ENCODE results near the gene KCND3.

The KCND3 gene

DNA sequence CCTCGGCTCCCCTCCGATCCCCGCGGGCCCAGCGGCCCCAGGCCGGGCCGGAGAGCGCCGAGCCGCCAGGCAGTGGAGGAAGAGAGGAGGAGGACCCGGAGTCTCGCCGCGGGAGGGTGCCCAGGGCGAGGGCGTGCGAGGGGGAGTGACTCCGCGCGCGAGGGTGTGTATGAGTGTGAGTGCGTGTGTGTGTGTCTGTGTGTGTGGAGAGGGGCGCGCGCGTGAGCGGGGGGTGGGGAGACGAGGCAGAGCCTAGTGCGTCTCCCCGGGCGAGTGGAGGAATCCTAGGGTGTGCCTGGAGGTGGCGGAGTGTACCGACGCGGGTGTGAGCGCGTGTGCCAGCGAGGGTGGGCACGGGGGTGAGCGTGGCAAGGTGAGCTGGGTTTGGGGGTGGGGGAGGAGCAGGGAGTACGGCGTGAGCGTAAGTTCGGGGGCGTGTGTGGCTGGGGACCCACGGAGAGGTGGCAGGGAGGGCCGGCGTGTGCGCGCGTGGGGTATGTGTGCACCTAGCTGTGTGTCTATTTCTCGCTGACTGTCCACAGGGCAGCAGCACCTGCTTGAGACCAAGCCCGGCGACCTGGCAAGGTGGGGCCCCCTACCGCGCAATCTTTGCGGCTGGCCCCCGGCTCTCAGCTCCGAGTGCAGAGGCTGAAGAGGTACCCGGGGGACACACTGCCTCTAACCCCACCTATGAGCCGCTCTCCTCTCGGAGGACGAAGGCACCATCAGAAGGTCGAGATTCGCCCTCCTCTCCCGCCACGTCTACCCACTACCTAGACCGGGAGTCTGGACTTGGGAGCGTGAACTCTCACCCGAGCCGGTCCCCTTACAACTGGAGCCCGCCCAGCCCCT, 784 bp upstream of the KCND3 start:
- peak in 7 of 10 donors; percentile 27 to 88 (median 45) for DNase-seq

DNA sequence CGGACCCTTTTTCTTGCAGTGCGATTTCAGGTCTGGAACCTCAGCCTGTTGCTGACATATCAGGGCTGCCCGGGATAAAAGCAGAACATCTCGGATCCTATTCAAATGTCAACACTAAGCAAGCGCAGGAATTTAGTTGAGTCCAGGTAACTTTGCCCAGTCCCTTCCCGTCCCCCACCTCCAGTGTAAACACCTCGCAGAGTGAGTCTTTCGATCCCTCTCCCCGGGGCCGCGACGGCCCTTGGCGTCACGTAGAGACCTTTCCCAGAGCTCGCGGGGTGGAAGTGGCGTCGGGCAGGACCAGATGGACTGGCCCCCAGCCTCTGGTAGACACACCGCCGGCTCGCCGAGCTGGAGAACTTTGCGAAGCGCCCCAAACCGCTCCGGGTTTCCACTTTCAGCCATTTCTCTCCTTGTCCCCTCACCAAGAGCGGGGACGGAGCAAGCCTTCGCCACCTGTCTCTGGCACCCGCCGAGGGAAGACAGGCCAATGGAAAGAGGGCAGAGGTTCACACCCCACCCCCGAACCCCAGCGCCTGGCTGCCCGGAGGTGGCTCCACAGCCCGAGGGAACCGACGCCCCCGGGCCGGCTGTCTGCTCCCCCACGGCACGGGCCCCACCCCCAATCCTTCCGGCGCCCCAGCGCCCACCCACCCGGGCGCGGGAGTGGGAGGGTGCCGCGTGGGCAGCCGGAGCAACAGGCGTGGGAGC, 570 bp downstream of the KCND3 start:
- intact Hi-C loops (cut with DNase I), result no loop called here
- DNase-seq, result peak in 4 of 10 donors; percentile 23 to 89 (median 84)

More for the DNA sequence above, 784 bp upstream of the KCND3 start:
- intact Hi-C loops (cut with DNase I), result loop anchor here (5.0 kb wide), 1 partner anchor 282 kb away; no protein-coding TSS in a partner anchor

DNA sequence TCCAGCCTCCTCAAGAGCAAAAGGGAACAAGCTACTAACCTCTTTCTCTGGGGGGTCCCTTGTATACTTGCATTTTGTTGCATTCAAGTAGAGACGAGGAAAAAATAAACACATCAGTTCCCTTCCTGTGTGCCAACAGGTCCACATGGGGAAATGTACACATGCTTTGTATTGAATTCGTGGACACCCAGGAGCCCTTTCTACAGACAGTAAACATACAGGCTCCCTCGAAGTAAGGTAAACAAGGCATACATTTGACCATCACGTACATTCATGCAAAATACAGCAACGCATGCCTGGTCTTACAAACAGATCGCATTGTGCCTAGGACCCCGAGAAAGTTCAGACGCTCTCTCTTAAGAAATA, 1.1 kb downstream of the KCND3 start:
- no peak for DNase-seq
- intact Hi-C loops (cut with DNase I), result no loop called here

DNA sequence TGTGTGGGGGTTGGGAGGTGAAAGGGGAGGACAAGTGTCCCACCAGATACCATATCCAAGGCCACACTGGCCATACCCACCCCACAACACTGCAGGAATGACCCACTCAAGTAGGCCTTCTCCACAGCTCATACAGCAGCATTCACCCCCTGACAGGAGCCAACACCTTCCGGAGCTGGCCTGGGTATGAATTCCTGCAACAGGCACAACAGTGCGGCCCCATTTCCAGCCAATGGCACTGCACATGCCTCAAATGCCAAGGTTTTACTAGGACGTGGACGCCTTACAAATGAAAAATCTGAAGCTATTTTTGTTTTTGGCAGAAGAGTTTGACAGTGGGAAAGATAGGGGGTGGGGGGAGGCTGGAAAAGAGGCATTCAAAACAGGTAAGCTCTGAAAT, 2.0 kb downstream of the KCND3 start:
- DNase-seq, result peak in 4 of 10 donors; percentile 34 to 87 (median 78)

DNA sequence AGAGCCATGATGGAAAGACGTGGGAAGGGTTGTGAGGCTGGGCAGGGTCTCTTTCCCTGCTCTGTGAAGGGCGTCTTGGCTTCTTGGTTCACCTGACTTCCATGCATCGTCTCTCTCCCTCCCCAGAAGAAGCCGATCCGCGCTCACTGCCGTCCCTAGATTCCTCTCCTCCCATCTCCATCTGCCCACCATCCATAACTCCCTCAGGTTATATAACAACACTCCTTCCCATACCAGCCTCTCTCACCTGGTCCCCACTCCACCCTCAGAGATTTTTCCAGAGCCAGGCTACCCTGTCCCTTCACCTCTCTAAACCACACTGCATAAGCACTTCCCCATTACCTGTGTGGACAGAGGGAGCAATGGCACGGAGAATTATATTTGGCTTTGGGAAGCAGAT, 6.0 kb downstream of the KCND3 start:
- intact Hi-C loops (cut with DNase I), result no loop called here
- no peak for DNase-seq

More for the DNA sequence above, 2.0 kb downstream of the KCND3 start:
- intact Hi-C loops (cut with DNase I), result no loop called here

DNA sequence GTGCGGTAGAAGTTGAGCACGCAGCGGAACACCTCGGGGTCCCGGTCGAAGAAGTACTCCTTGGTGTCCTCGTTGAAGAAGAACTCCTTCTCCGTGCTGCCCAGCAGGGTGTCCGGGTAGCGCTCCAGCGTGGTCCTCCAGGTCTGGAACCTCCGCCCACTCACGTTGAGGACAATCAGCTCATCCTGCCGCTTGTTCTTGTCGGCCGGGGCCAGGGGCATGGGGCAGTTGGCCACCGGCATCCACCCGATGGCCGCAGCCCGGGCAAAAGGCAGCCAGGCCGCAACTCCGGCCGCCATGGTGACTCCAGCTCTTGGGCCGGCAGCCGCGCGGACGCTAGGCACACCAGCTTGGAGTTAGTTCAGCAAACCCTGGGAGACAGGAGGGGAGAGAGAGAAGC, 7.0 kb downstream of the KCND3 start:
- intact Hi-C loops (cut with DNase I), result no loop called here
- no peak for DNase-seq

DNA sequence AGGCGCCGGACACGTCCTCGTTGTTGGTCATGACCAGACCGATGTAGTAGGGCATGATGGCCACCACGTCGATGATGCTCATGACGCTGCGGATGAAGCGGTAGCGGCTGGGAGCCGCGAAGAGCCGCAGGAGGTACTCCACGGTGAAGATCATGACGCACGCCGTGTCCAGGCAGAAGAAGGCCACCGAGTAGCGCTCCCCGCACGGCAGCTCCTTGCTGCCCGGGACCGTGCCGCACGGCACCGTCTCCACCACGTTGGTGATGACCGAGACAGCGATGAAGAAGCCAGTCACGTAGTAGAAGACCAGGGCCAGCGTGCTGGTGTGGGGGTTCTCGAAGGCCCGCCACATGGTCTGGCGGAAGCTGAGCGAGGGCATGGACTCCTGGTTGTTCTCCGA, 7.6 kb downstream of the KCND3 start:
- intact Hi-C loops (cut with DNase I), result no loop called here
- DNase-seq, result no peak

DNA sequence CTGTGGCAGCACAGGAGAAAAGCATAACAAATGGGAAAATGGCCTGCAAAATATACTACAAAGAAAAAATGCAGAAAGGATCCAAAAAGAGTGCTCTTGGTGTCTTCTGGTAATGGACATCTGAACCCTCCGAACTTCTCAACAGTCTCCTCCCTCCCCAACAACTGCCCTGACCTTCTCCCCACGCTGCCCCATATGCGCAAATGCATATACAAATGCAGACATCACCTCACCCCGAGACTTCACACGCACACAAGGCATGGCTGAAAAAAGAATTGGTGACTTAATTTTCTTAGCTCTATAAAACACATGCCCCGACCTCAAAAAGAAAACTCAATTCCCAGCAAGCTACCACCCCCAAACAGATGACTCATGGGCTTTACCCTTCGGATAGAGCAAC, 8.4 kb downstream of the KCND3 start:
- no peak for DNase-seq
- intact Hi-C loops (cut with DNase I), result no loop called here

DNA sequence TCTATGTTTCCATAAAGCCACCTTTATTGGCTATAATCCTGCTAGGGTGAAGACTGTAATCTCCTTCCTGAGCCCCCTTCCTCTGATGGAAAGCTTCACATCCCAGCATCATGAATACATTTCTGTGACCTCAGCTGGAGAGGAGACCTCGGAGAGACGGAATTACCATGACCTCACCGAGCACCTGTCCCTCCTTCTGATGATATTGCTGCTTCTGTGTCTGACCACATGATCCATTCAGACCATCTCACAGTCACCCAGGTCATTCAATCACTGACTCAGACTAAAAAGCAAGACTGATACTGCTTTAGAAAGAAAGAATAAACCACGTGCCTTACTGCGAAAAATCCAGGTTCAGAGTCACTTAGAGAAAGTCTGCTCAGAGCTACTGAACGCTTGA, 8.8 kb downstream of the KCND3 start:
- intact Hi-C loops (cut with DNase I), result no loop called here
- DNase-seq, result no peak

DNA sequence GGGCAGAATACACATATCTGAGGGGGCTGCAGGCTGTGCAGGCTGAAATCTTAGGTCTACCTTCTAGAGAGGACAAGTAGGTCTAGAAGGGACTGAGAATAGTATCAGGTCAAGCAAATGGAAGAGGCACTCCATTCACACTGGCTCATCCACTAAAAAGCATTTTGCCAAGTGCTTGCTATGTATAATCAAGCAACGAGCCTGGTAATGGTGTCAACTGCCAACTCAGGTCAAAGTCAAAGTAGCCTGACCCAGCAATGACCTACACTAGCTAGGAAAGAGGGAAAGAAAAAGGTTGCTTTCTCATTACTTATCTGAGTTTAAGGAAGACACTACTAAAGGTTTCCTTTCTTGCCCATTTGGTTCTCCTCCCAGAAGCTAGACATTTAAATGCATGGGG, 10.8 kb downstream of the KCND3 start:
- intact Hi-C loops (cut with DNase I), result no loop called here
- DNase-seq, result no peak

DNA sequence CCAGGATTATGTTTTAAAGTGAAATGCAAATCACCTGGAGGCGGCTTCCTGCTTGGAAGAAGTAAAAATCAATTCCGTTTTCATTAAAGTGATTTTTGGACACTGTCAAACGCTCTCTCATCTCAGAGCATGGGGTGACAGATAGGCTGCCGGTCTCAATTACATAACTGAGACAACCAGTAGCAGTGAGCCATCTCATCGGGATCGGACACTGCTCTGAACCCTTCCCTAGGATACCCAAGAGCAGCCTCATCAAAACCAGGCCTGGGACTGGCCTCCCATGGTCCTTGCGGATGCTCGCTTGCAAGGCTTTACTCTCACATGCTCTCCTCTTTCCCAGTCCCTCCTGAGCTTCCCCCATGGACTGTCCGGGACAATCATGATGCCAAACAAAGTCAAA, 12.1 kb downstream of the KCND3 start:
- no peak for DNase-seq
- intact Hi-C loops (cut with DNase I), result no loop called here

DNA sequence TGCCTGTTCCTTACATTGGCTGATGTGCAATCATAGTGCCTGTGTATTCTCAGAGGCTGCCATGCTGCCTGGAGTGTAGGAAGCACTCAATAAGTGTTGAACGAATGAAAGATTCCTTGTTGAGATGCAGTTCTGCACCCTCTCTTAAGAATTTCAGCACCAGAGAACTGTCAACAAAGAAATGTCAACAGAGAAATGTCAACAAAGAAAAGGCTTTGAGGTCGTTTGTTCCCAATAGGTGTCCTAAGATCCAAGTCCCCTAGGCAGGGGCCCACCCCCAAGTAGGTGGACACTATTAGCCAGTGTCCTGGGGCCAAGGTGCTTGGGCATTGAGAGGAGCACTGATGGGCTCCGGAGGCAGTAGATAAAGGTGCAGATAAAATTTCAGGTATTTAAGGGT, 12.6 kb downstream of the KCND3 start:
- no peak for DNase-seq
- intact Hi-C loops (cut with DNase I), result no loop called here

DNA sequence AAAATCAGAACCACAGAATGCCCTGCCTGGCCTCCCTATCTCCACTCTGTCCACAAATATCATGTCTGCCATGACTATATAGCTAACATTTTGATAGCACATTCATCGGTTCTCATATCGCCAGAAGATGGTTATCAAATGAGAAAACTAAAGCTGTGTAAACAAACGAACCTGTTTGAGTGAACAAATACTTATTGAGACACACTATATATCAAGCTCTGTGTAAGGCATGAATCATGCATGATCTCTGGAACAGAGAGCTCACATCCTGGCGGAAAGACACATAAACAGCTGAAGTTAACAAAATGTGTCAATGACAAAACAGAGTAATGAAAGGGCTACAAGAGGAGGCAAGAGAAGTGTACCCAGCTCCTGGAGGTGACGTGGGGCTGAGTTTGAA, 13.1 kb downstream of the KCND3 start:
- no peak for DNase-seq
- intact Hi-C loops (cut with DNase I), result no loop called here

DNA sequence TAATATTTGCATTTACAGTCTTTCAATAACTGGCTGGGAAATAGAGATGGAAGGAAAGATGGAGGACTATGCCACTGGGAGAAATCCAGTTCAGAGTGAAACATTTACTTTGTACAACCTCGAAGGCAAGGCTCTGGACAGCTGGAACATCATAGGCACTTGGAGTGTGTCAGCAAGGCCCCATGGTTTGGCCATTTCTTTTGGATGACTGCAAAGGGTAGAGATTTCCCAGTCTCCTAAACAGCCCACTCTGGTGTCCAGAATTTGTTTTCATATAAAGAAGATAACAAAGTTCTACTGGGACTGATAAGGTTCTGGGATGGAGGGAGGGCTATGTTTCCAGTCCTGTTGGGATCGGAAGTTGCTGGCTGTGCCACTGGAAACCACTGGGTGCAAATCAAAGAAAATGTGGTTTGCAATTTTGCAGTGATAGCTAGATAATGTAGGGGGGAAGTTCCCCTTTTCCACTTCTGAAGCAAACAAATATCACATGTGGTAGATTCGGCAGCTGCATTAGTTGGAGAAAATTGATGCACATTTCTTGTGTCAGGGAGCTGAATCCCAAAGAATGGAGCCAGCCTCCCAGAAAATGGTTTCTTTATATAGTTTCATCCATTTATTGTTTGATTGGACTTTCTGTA, 16.2 kb downstream of the KCND3 start:
- intact Hi-C loops (cut with DNase I), result no loop called here
- peak in 1 of 10 donors; percentile 6 for DNase-seq

DNA sequence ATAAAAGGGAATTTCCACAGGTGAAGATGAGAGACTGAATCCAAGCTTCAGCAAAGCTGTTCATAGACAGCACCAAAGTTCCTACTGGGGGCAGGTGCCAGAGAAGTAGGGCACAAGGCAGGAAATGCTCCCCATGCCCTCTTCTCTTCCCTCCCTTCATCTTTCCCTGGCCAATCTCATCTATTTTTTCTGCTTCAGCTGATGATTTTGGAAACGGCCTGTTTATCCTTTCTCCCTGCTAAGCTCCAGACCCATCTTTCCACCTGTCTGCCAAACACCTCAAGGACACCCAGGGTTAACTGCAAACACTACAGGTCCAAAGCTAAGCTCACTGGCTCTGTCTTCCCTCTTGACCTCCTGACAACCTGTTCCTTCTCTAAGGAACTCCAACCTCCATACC, 18.1 kb downstream of the KCND3 start:
- intact Hi-C loops (cut with DNase I), result no loop called here
- DNase-seq, result no peak

DNA sequence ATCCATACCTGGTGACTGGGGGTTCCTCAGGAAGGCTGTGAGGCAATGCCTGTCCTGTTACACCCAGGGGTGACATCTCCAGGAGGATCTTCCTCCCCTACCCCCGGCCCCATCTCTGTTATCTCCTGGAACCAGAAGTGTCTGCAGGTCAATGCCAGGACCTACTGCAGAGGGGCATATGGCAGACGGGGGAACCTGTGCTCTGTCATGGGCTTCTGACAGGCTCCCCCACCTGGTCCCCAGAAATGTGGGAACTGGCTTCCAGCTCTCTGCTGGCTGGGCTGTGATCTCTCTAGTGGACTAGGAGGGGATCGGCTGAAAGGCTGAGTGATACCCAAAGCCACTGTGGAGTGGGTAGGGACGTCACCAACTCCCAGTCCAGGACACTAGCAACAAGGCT, 21.0 kb downstream of the KCND3 start:
- DNase-seq, result peak in 1 of 10 donors; percentile 65
- intact Hi-C loops (cut with DNase I), result no loop called here

DNA sequence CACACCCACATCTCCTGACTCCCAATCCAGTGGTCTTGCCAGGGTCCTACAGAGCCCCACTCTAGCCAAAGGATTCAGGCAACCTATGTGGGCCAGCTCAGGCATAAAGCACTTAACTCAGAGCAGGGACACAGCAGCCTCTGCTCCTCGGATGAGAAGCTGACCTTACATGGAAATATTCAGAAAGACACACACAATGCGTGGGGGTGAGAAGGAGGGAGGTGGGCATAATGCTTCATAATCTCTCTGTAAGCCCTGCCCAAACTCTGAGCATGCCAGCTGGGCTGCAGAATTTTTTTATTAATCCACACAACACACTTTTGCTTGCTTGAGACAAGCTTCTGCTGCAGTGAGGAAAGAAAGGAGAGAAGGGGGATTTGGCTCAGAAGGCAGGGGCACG, 21.6 kb downstream of the KCND3 start:
- intact Hi-C loops (cut with DNase I), result no loop called here
- DNase-seq, result peak in 1 of 10 donors; percentile 49

DNA sequence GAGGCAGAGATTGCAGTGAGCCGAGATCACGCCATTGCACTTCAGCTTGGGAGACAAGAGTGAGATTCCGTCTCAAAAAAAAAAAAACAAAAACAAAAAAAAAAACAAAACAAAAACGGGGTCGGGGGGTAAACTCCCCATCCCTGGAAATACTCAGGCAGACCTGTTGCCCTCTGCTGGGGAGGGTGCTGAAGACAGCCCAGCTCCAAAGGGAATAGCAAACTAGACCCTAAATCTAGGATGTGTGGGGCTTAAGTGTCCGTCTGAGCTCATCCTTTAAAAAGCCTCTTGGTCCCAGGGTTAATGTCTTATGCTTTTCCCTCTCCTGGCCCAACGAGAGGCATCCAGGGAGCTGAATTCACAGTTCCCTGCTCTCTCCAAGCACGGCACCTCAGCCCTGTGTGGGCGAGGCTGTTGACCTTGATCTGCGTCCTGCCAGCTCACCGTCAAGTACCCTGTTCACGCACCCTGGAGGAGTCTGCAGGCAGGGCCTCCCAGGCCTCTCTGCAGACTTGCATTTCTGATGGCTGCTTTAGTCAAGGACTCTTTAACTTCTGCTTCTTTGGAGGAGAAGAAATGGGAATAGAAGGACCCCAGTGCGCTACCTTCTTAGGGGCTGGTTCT, 22.3 kb downstream of the KCND3 start:
- peak in 1 of 10 donors; percentile 57 for DNase-seq
- intact Hi-C loops (cut with DNase I), result no loop called here

DNA sequence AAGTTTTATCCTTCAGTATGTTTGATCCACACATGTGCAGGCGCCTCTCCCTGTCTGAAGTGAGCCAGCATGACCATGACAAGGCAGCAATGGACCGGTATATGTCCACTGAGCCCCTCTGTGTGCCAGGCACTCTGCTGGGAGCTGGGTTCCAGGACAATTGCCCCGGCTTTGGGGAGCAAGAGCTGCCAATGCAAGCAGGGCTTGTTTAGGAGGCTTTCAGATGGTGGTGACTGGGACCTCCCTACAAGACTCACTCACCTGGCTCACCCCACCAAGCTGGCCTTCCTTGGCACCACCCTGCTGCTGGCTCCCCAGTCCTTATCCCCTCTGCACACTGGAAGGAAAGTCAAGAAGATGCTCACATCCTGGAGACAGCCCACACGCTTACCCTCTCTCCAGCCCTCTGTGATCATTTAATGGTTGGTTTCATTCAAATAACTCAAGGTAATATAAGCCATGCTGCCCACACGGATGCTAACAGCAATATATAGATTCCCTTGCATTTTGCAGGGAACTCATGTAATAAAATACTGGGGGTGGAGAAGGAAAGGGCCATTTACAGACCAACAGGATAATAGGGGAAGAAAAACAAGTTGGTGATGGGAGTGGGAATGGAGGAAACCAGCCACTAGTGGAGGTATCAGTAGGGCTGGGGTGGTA, 23.6 kb downstream of the KCND3 start:
- peak in 1 of 10 donors; percentile 35 for DNase-seq
- intact Hi-C loops (cut with DNase I), result no loop called here

DNA sequence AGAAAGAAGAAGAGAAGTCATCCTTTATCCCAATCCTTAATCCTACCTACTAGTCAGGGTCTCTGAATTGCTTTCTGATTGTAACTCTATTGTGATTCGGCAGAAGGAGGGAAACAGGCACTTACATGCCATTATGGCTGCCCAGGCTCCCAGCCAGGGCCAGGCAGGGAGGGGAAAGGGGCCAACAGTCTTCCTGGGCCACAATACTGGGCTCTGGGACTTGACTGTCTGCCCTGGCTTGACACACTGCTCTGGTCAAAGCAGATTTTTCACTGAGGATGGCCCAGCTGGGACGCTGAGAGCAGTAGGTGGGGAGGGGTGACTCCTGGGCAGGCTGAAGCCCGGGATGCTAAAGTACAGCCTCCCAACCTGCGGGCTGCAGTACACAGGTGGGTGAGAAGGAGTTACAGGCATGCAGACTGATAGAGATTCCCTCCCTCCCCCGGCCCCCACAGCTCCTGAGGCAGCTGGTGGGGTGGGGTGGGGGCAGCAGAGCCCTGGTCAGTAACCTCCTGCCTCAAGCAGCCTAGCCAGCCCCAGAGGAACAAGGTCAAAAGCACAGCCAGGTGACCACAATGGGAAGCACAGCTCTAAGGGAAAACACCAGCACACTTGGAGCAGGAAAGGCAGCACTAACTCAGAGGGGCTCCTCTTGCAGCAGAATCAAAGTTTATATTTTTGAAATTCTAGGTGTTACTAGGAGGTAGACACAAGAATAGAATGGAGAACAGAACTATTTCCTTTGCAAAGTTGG, 25.3 kb downstream of the KCND3 start:
- intact Hi-C loops (cut with DNase I), result no loop called here
- DNase-seq, result peak in 2 of 10 donors; percentile 30 to 66
